Measurements from ENCODE around the gene ELF2. TPM values are rescaled to one million over a fixed set of nuclear protein-coding genes. Genes with fewer than 3 reads are reported as not detected.

The ELF2 gene
- total and polyA plus RNA-seq, 2 of the 8 experiments (the other 6 are each of a cell fraction or from before 2014, with no cell fraction given): 21.1 to 44.3 TPM

- H4K91ac ChIP-seq (replicated peaks; ENCODE audit: insufficient read length, low read length): no peak overlapping the region
- no peak overlapping the region for H3K4me2 ChIP-seq (ENCODE audit: insufficient read depth in 1 of 2, low read depth in 2 of 2, low read length in 2 of 2)
- no peaks in the 10 kb centered on the region for H3K9me3 ChIP-seq (ENCODE audit: insufficient read depth in 2 of 2, low read depth in 1 of 2, low read length in 1 of 2)
- no peak overlapping the region for H3K4me3 ChIP-seq (ENCODE audit: extremely low read depth in 1 of 4, insufficient read depth in 2 of 4, low read depth in 3 of 4, low read length in 4 of 4)
- H2BK5ac ChIP-seq (ENCODE audit: low read depth, low read length): no peak overlapping the region
- POLR2A ChIA-PET (ENCODE audit: partially characterized antibody): interaction anchor here (1.9 to 2.3 kb wide), 2 partner anchors 9 to 12 kb away, joined by 9 to 15 read pairs; no protein-coding TSS in a partner anchor
- H3K18ac ChIP-seq (ENCODE audit: extremely low read depth, low read length): no peak overlapping the region
- CTCF ChIA-PET (ENCODE audit: partially characterized antibody): interaction anchor here (1.5 to 2.4 kb wide), 3 partner anchors 21 to 115 kb away, joined by 3 to 12 read pairs (median 4); no protein-coding TSS in a partner anchor
- H4K20me1 ChIP-seq (replicated peaks in 1 of 2; ENCODE audit: control insufficient read depth in 1 of 2, insufficient read depth in 2 of 2, low read length in 2 of 2): peaks cover 0 to 5% of the 10 kb centered on the region in 2 experiments
- no peak overlapping the region for H3K23ac ChIP-seq (ENCODE audit: insufficient read length)
- no peak overlapping the region for H3K14ac ChIP-seq (ENCODE audit: insufficient read length)
- no peak overlapping the region for H4K8ac ChIP-seq (ENCODE audit: extremely low read depth, insufficient read depth, low read length)
- H3K56ac ChIP-seq (replicated peaks; ENCODE audit: insufficient read length, low read depth, low read length): no peak overlapping the region
- H3K79me2 ChIP-seq (ENCODE audit: control insufficient read depth in 1 of 2, insufficient read depth in 2 of 2, low read length in 2 of 2): peaks cover 13 to 96% of the 10 kb centered on the region in 2 experiments
- no peak overlapping the region for H2BK20ac ChIP-seq (ENCODE audit: low read length)
- WGBS, 2 experiments (ENCODE audit: extremely low coverage in 1 of 2, insufficient coverage in 1 of 2, insufficient read length in 1 of 2, insufficient replicate concordance in 2 of 2, low coverage in 1 of 2, low lambda C conversion rate in 2 of 2, missing lambda C conversion rate in 1 of 2): 90% methylated on average over 1 of the region's 1 CpG; no CpG with 5 or more reads in 1 of the 2 experiments
- H3K27ac ChIP-seq (ENCODE audit: low read depth, low read length): no peak overlapping the region
- no peaks in the 10 kb centered on the region for H3K36me3 ChIP-seq (ENCODE audit: control insufficient read depth in 2 of 4, insufficient read depth in 4 of 4, low read length in 3 of 4)
- H3K27me3 ChIP-seq (replicated peaks in 1 of 4; ENCODE audit: control insufficient read depth in 3 of 4, extremely low read depth in 1 of 4, insufficient read depth in 3 of 4, low read length in 3 of 4): no peaks in the 10 kb centered on the region
- no peak overlapping the region for H2BK15ac ChIP-seq (ENCODE audit: low read length)
- H3K79me1 ChIP-seq (ENCODE audit: low read depth, low read length): peaks cover 6% of the 10 kb centered on the region
- no peak overlapping the region for H2AFZ ChIP-seq (ENCODE audit: low read length)
- no peak overlapping the region for H3K4ac ChIP-seq (replicated peaks; ENCODE audit: insufficient read length, low read depth, low read length)
- no peak overlapping the region for H2BK120ac ChIP-seq (replicated peaks; ENCODE audit: low read depth, low read length)
- H2AK5ac ChIP-seq (ENCODE audit: low read depth, low read length): no peak overlapping the region
- H4K5ac ChIP-seq (ENCODE audit: insufficient read length, low read depth, low read length): no peak overlapping the region
- H2BK12ac ChIP-seq (ENCODE audit: low read depth, low read length): no peak overlapping the region
- no peaks in the 10 kb centered on the region; the same call in 1 of the 2 replicates for H3K23me2 ChIP-seq (ENCODE audit: low read depth, low read length)
- DNase-seq (ENCODE audit: low read depth in 1 of 2, low spot score in 2 of 2): no peak
- no peak overlapping the region for H3K9ac ChIP-seq (replicated peaks in 1 of 4; ENCODE audit: extremely low read depth in 1 of 4, low read depth in 3 of 4, low read length in 3 of 4)
- peaks cover 12 to 21% (median 21%) of the 10 kb centered on the region in 4 experiments for H3K4me1 ChIP-seq (replicated peaks in 1 of 4; ENCODE audit: control insufficient read depth in 3 of 4, insufficient read depth in 4 of 4, low read length in 3 of 4)
- FAIRE-seq: no peak
- TF ChIP-seq SIN3A (conservative IDR thresholded peaks at IDR 0.05 in 1 of 2, IDR thresholded peaks at IDR 0.05 in 1 of 2; ENCODE audit: low read depth in 1 of 2, low read length in 2 of 2) (no peak), KDM5A (IDR thresholded peaks at IDR 0.05; ENCODE audit: low read length) (no peak), TCF12 (IDR thresholded peaks at IDR 0.05; ENCODE audit: low read depth, low read length) (no peak), CBX5 (IDR thresholded peaks at IDR 0.05; ENCODE audit: low read depth, low read length) (no peak), CHD1 (IDR thresholded peaks at IDR 0.05; ENCODE audit: low read depth, low read length) (no peak), YY1 (IDR thresholded peaks at IDR 0.05; ENCODE audit: low read depth, low read length) (no peak), SIRT6 (IDR thresholded peaks at IDR 0.05; ENCODE audit: low read length) (no peak), GABPA (IDR thresholded peaks at IDR 0.05; ENCODE audit: borderline replicate concordance, insufficient read depth, low read length) (no peak), USF2 (IDR thresholded peaks at IDR 0.05; ENCODE audit: low read length) (no peak), TBP (IDR thresholded peaks at IDR 0.05; ENCODE audit: low read depth, low read length) (no peak)
Observed at GRCh38 chr4:139145552-139145932, 31.5 kb downstream of the ELF2 start.
